Measurements from ENCODE around the gene KCNMA1. TPM values are rescaled to one million over a fixed set of nuclear protein-coding genes. Genes with fewer than 3 reads are reported as not detected.

Gene KCNMA1
- polyA plus RNA-seq, 1 of the 3 experiments (the other 2 are of a cell fraction): 107 TPM

DNA sequence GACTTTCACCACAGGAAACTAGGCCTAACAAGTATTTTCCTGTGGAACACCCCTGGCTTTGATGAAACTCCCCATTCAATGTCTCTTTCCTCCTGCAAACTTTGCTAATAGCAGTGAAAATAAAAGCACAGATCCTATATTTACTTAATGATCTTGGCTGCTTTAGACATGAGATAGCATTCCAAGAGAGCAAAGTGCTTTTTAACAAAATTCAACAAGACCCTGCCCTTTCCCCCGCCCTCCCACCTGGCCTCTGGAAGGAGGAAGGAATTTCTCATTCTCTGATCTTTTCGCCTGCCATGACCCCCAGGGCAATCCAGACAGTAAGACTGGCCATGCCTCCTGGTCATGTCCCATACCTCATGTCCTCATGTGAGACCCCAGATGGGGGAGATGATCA lies 185.7 kb downstream of the KCNMA1 start:
- H3F3A ChIP-seq (replicated peaks; ENCODE audit: insufficient read depth): no peaks in the 10 kb centered on the region
- no peak overlapping the region for H2AFZ ChIP-seq (ENCODE audit: low read depth)
- TF ChIP-seq, protein P1, sequence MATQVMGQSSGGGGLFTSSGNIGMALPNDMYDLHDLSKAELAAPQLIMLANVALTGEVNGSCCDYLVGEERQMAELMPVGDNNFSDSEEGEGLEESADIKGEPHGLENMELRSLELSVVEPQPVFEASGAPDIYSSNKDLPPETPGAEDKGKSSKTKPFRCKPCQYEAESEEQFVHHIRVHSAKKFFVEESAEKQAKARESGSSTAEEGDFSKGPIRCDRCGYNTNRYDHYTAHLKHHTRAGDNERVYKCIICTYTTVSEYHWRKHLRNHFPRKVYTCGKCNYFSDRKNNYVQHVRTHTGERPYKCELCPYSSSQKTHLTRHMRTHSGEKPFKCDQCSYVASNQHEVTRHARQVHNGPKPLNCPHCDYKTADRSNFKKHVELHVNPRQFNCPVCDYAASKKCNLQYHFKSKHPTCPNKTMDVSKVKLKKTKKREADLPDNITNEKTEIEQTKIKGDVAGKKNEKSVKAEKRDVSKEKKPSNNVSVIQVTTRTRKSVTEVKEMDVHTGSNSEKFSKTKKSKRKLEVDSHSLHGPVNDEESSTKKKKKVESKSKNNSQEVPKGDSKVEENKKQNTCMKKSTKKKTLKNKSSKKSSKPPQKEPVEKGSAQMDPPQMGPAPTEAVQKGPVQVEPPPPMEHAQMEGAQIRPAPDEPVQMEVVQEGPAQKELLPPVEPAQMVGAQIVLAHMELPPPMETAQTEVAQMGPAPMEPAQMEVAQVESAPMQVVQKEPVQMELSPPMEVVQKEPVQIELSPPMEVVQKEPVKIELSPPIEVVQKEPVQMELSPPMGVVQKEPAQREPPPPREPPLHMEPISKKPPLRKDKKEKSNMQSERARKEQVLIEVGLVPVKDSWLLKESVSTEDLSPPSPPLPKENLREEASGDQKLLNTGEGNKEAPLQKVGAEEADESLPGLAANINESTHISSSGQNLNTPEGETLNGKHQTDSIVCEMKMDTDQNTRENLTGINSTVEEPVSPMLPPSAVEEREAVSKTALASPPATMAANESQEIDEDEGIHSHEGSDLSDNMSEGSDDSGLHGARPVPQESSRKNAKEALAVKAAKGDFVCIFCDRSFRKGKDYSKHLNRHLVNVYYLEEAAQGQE (IDR thresholded peaks at IDR 0.05; ENCODE audit: low read depth, low read length): no peak
- TF ChIP-seq NRF1 (IDR thresholded peaks at IDR 0.05; ENCODE audit: low read depth, low read length) (no peak), EP300 (IDR thresholded peaks at IDR 0.05; ENCODE audit: borderline replicate concordance in 1 of 2, low read depth in 1 of 2, low read length in 1 of 2) (no peak), RAD21 (IDR thresholded peaks at IDR 0.05; ENCODE audit: low read length) (no peak), GABPA (IDR thresholded peaks at IDR 0.05; ENCODE audit: low read depth) (no peak), MXI1 (IDR thresholded peaks at IDR 0.05; ENCODE audit: low read depth, low read length) (no peak), RFX5 (IDR thresholded peaks at IDR 0.05; ENCODE audit: low read length) (no peak), CHD2 (IDR thresholded peaks at IDR 0.05; ENCODE audit: low read length, partially characterized antibody) (no peak), MEF2A (IDR thresholded peaks at IDR 0.05; ENCODE audit: borderline replicate concordance, low read depth) (no peak)
- TF ChIP-seq, protein P2, sequence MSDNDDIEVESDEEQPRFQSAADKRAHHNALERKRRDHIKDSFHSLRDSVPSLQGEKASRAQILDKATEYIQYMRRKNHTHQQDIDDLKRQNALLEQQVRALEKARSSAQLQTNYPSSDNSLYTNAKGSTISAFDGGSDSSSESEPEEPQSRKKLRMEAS (IDR thresholded peaks at IDR 0.05; ENCODE audit: low read depth): no peak
- TF ChIP-seq, protein P3, sequence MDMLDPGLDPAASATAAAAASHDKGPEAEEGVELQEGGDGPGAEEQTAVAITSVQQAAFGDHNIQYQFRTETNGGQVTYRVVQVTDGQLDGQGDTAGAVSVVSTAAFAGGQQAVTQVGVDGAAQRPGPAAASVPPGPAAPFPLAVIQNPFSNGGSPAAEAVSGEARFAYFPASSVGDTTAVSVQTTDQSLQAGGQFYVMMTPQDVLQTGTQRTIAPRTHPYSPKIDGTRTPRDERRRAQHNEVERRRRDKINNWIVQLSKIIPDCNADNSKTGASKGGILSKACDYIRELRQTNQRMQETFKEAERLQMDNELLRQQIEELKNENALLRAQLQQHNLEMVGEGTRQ (IDR thresholded peaks at IDR 0.05; ENCODE audit: borderline replicate concordance, low read depth, low read length): no peak
- TF ChIP-seq, protein P4, sequence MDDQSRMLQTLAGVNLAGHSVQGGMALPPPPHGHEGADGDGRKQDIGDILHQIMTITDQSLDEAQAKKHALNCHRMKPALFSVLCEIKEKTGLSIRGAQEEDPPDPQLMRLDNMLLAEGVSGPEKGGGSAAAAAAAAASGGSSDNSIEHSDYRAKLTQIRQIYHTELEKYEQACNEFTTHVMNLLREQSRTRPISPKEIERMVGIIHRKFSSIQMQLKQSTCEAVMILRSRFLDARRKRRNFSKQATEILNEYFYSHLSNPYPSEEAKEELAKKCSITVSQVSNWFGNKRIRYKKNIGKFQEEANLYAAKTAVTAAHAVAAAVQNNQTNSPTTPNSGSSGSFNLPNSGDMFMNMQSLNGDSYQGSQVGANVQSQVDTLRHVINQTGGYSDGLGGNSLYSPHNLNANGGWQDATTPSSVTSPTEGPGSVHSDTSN (IDR thresholded peaks at IDR 0.05): no peak
- no peak overlapping the region for H3K4me3 ChIP-seq (ENCODE audit: low read depth in 2 of 2, low read length in 1 of 2)
- H3K9ac ChIP-seq: no peak overlapping the region
- H3K9me2 ChIP-seq: no peaks in the 10 kb centered on the region
- 93% methylated on average over 2 of the region's 2 CpGs for WGBS (ENCODE audit: low lambda C conversion rate)
- no peaks in the 10 kb centered on the region for H4K20me1 ChIP-seq (ENCODE audit: insufficient read depth)
- no peaks in the 10 kb centered on the region for H3K9me3 ChIP-seq
- H3K4me2 ChIP-seq: no peak overlapping the region
- H3K36me3 ChIP-seq (replicated peaks in 1 of 2; ENCODE audit: control insufficient read depth in 1 of 2, insufficient read depth in 2 of 2, low read length in 1 of 2): peaks cover 0 to 11% of the 10 kb centered on the region in 2 experiments
- H3K79me2 ChIP-seq (ENCODE audit: insufficient read depth): no peaks in the 10 kb centered on the region
- POLR2A ChIA-PET: no interaction called here
- no peaks in the 10 kb centered on the region for H3K27me3 ChIP-seq (ENCODE audit: insufficient read depth)
- DNase-seq: no peak
- H3K4me1 ChIP-seq (ENCODE audit: control insufficient read depth in 1 of 2, insufficient read depth in 2 of 2, low read depth in 1 of 2, low read length in 1 of 2): peaks cover 0 to 6% of the 10 kb centered on the region in 2 experiments; a peak in 2 of 4 replicates
- no peak overlapping the region for H3K27ac ChIP-seq (ENCODE audit: low read depth in 2 of 2, low read length in 1 of 2)
- CTCF ChIA-PET: no interaction called here

Measured in SK-N-SH (cell line).